Ovary (tissue), 9 donors: ENCODE measurements around the gene COA8. TPM values are rescaled to one million over a fixed set of nuclear protein-coding genes. Genes with fewer than 3 reads are reported as not detected.

ENCODE experiments used
- DNase-seq, 5 donors: peaks; one replicate each; pipeline ENCODE4 v3.0.0-alpha.2; 2019 to 2020
- H3K27ac ChIP-seq, 2 donors: fragments of 200-600 bp; one replicate each; pipeline versions ENCODE4 v1.5.1 to v1.8.0; 2019 to 2022
- H3K27me3 ChIP-seq: fragments of 200-600 bp; one replicate; pipeline ENCODE4 v1.8.0; 2022
- H3K36me3 ChIP-seq: fragments of 200-600 bp; sonication (generic); one replicate; pipeline ENCODE4 v1.5.1; 2019
- H3K4me1 ChIP-seq: one replicate; pipeline ENCODE4 v1.8.1; 2013; ENCODE audit warnings: mild to moderate bottlenecking, moderate library complexity; ENCODE audit not compliant: insufficient read depth
- H3K4me3 ChIP-seq: fragments of 200-600 bp; sonication (generic); one replicate; pipeline ENCODE4 v1.5.1; 2017
- H3K9me3 ChIP-seq, 2 donors: fragments of 200-600 bp in 1 of 2; sonication (generic) in 1 of 2; one replicate each; pipeline versions ENCODE4 v1.5.1 to v1.8.1; 2013 to 2019; ENCODE audit warnings: mild to moderate bottlenecking in 1 of 2, moderate library complexity in 1 of 2
- CTCF ChIP-seq, 3 donors: fragments of 450-650 bp in 2 of 3; fragments of 200-600 bp in 1 of 3; IDR thresholded peaks; one replicate each; pipeline versions ENCODE4 v1.5.1 to v1.8.0; 2016 to 2022; ENCODE audit warnings: antibody characterized with exemption in 3 of 3, mild to moderate bottlenecking in 1 of 3
- EP300 ChIP-seq: sonication (generic); formaldehyde crosslinking; IDR thresholded peaks from one replicate; pipeline ENCODE4 v1.6.1; 2017; ENCODE audit warnings: antibody characterized with exemption
- POLR2A ChIP-seq: fragments of 450-650 bp; IDR thresholded peaks from one replicate; pipeline ENCODE4 v1.6.1; 2017; ENCODE audit warnings: antibody characterized with exemption, mild to moderate bottlenecking, moderate library complexity
- WGBS, 3 donors: extraction: QIAGEN DNeasy Blood & Tissue Kit in 1 of 3; methylation state at CpG; one replicate each; pipeline versions ENCODE4 v1.1.5 to v1.1.7; 2013 to 2017; 5-methylcytosine and 5-hydroxymethylcytosine counted together
- intact Hi-C, 4 donors: fragments of 100-400 bp; cut with DNase I; formaldehyde crosslinking; loops; one replicate each; pipeline versions ENCODE4 v1.11.0 to v1.15.1; 2022 to 2023
- polyA plus RNA-seq, 2 donors: library from polyadenylated mRNA; stranded (reverse); fragments of 200-250 nt in 1 of 2; fragments of 350-450 nt in 1 of 2; fragmentation: Illumina TruSeq in 1 of 2; extraction: RNeasy Lipid Tissue Mini Kit (QIAGEN cat#74804) in 1 of 2; gene quantifications; one replicate each; pipeline ENCODE4 v1.2.3, GENCODE V29; 2013 to 2014
- total RNA-seq, 7 donors: library from RNA; depleted of rRNA in 2 of 7; stranded (reverse); fragments of >200 nt in 2 of 7; fragmentation: NEBNext Ultra II Directional in 3 of 7; extraction: Animal tissue kit (Norgen Biotek cat#: 25700) in 3 of 7; gene quantifications; one replicate each; pipeline versions ENCODE4 v1.1.0 to v1.2.4, GENCODE V29; 2016 to 2023
- donor health status: DM: no; HTN: no; CAD: no; lungs with moderate emphysema.
- donor health status: DM: no; HTN: no; CAD: no.
- donor health status: Bipolar disorder and iron deficiency.
- donor health status: DM: yes; HTN: yes; CAD: no.
- donor health status: DM: no; HTN: no; CAD: no.
- donor health status: DM: yes; HTN: yes; CAD: no.

COA8 gene
- total and polyA plus RNA-seq, 9 donors, result 11.4 to 50.1 (median 26.8) TPM

GRCh38 chr14:103526247-103526913, 36.4 kb upstream of the COA8 start:
- intact Hi-C loops, result no loop called here
- Histone ChIP-seq H3K4me1 (peaks cover 21% of the 10 kb centered on the region), H3K27ac (peak overlapping the region in 1 of 2 donors; percentile 3)

GRCh38 chr14:103526914-103527248, 35.9 kb upstream of the COA8 start:
- Histone ChIP-seq H3K27ac (peak overlapping the region in 1 of 2 donors; percentile 90), H3K36me3 (no peaks in the 10 kb centered on the region), H3K4me3 (no peak overlapping the region), H3K27me3 (no peaks in the 10 kb centered on the region), H3K4me1 (peaks cover 21% of the 10 kb centered on the region), H3K9me3 (no peaks in the 10 kb centered on the region)
- 61 to 88% (median 77%) methylated on average over 1 of the region's 1 CpG for WGBS, 3 donors
- TF ChIP-seq CTCF (IDR thresholded peaks at IDR 0.05) (no peak), EP300 (no peak), POLR2A (no peak)
- intact Hi-C loops, result no loop called here
- DNase-seq, result no peak

More at GRCh38 chr14:103526247-103526913, 36.4 kb upstream of the COA8 start:
- no peak for DNase-seq
- Histone ChIP-seq H3K4me3 (no peak overlapping the region), H3K27me3 (no peaks in the 10 kb centered on the region), H3K9me3 (no peaks in the 10 kb centered on the region), H3K36me3 (no peaks in the 10 kb centered on the region)
- TF ChIP-seq EP300 (no peak), CTCF (IDR thresholded peaks at IDR 0.05) (no peak), POLR2A (no peak)
- WGBS, 3 donors, result 74 to 81% (median 77%) methylated on average over 8 of the region's 8 CpGs

- WGBS, 3 donors, result 81 to 83% (median 82%) methylated on average over 14 of the region's 14 CpGs
- H3K27ac ChIP-seq, result peak overlapping the region; percentile 79 to 90
Observed at GRCh38 chr14:103527408-103528145, 35.2 kb upstream of the COA8 start.

GRCh38 chr14:103528146-103528586, 34.6 kb upstream of the COA8 start:
- H3K27me3 ChIP-seq, result no peaks in the 10 kb centered on the region
- WGBS, 3 donors, result 13 to 16% (median 15%) methylated on average over 10 of the region's 10 CpGs
- peaks cover 17% of the 10 kb centered on the region for H3K4me1 ChIP-seq
- H3K27ac ChIP-seq, result peak overlapping the region; percentile 79 to 90
- intact Hi-C loops, result no loop called here
- peak overlapping the region; percentile 94 for H3K4me3 ChIP-seq
- no peaks in the 10 kb centered on the region for H3K36me3 ChIP-seq
- no peaks in the 10 kb centered on the region for H3K9me3 ChIP-seq
- no peak for TF ChIP-seq EP300
- no peak for TF ChIP-seq POLR2A
- TF ChIP-seq CTCF (IDR thresholded peaks at IDR 0.05), result no peak
- DNase-seq, result peak in 2 of 5 donors; percentile 40 to 51

More at GRCh38 chr14:103527408-103528145, 35.2 kb upstream of the COA8 start:
- intact Hi-C loops, result no loop called here
- DNase-seq, result no peak
- TF ChIP-seq CTCF (IDR thresholded peaks at IDR 0.05) (no peak), POLR2A (no peak), EP300 (no peak)
- Histone ChIP-seq H3K4me3 (no peak overlapping the region), H3K4me1 (peaks cover 21% of the 10 kb centered on the region), H3K36me3 (no peaks in the 10 kb centered on the region), H3K9me3 (no peaks in the 10 kb centered on the region), H3K27me3 (no peaks in the 10 kb centered on the region)
